ENCODE data around the gene MORC3.

DNA sequence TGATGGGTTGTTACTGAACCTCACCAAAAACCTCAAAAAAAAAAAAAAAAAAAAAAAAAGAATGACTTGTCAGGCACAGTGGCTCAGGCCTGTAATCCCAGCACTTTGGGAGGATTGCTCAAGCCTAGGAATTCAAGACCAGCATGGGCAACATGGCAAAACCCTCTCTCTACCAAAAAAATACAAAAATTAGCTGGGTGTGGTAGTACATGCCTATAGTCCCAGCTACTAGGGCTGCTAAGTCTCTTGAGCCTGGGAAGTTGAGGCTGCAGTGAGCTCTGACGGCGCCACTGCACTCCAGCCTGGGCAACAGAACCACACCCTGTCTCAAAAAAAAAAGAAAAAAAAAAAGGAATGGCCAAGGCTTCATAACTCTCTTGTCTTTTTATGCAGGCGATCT is 76.3 kb downstream of the MORC3 start:
- TF ChIP-seq SUZ12 (IDR thresholded peaks at IDR 0.05) = no peak
- TF ChIP-seq HDGF (IDR thresholded peaks at IDR 0.05; ENCODE audit: borderline replicate concordance) = no peak
- no peak for TF ChIP-seq SP1 (IDR thresholded peaks at IDR 0.05)
- TF ChIP-seq ELF4 (IDR thresholded peaks at IDR 0.05) = no peak
- TF ChIP-seq FOXM1 (IDR thresholded peaks at IDR 0.05; ENCODE audit: borderline replicate concordance) = no peak
- no peak for TF ChIP-seq L3MBTL2 (conservative IDR thresholded peaks at IDR 0.05)
- TF ChIP-seq FOXA1 (IDR thresholded peaks at IDR 0.05) = no peak
